Prostate gland (tissue), 2 donors: ENCODE measurements around the gene FMO4. TPM values are rescaled to one million over a fixed set of nuclear protein-coding genes. Genes with fewer than 3 reads are reported as not detected.

Experiments used
- DNase-seq: peaks from one replicate; pipeline ENCODE4 v3.0.0-alpha.2; 2019; ENCODE audit warnings: low spot score
- H3K27ac ChIP-seq, 2 donors: fragments of 200-600 bp; sonication (generic); 2 replicates each; pipeline ENCODE4 v1.5.1; 2017 to 2019
- H3K27me3 ChIP-seq: fragments of 200-600 bp; sonication (generic); replicated peaks from 2 replicates; pipeline ENCODE4 v1.5.1; 2019; ENCODE audit not compliant: insufficient read depth
- H3K36me3 ChIP-seq, 2 donors: fragments of 200-600 bp; sonication (generic); 1 replicate in 1 of 2; 2 replicates in 1 of 2; pipeline versions ENCODE4 v1.5.1 to v1.8.1; 2017 to 2019
- H3K4me1 ChIP-seq: fragments of 200-600 bp; sonication (generic); replicated peaks from 2 replicates; pipeline ENCODE4 v1.5.1; 2019
- H3K4me3 ChIP-seq, 2 donors: fragments of 200-600 bp; sonication (generic); 2 replicates each; pipeline ENCODE4 v1.5.1; 2017 to 2019
- H3K9me3 ChIP-seq: fragments of 200-600 bp; sonication (generic); 2 replicates; pipeline ENCODE4 v1.5.1; 2017
- POLR2A ChIP-seq: fragments of 450-650 bp; IDR thresholded peaks from one replicate; pipeline ENCODE4 v1.6.1; 2016; ENCODE audit warnings: antibody characterized with exemption, mild to moderate bottlenecking
- POLR2AphosphoS5 ChIP-seq: sonication (generic); formaldehyde crosslinking; IDR thresholded peaks from one replicate; pipeline ENCODE4 v1.6.1; 2017; ENCODE audit warnings: antibody characterized with exemption
- WGBS: methylation state at CpG from one replicate; pipeline ENCODE4 v1.1.5; 2018; 5-methylcytosine and 5-hydroxymethylcytosine counted together
- intact Hi-C: fragments of 100-400 bp; cut with DNase I; formaldehyde crosslinking; loops from one replicate; pipeline ENCODE4 v1.14.2; 2022
- total RNA-seq, 2 donors: library from RNA; depleted of rRNA; stranded (reverse); fragments of >200 nt; gene quantifications; one replicate each; pipeline ENCODE4 v1.1.0, GENCODE V29; 2016
- TF ChIP-seq, protein P1 (sequence below), 4 experiments: fragments of 200-600 bp in 2 of 4; fragments of 450-650 bp in 2 of 4; sonication (generic) in 2 of 4; IDR thresholded peaks; 1 replicate in 3 of 4; 2 replicates in 1 of 4; pipeline ENCODE4 v1.5.1; 2016 to 2019; ENCODE audit warnings: antibody characterized with exemption in 4 of 4, mild to moderate bottlenecking in 2 of 4, moderate library complexity in 2 of 4

FMO4 gene, protein sequence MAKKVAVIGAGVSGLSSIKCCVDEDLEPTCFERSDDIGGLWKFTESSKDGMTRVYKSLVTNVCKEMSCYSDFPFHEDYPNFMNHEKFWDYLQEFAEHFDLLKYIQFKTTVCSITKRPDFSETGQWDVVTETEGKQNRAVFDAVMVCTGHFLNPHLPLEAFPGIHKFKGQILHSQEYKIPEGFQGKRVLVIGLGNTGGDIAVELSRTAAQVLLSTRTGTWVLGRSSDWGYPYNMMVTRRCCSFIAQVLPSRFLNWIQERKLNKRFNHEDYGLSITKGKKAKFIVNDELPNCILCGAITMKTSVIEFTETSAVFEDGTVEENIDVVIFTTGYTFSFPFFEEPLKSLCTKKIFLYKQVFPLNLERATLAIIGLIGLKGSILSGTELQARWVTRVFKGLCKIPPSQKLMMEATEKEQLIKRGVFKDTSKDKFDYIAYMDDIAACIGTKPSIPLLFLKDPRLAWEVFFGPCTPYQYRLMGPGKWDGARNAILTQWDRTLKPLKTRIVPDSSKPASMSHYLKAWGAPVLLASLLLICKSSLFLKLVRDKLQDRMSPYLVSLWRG
- total RNA-seq, result 1 to 10 TPM; 6.7 to 7.1 TPM

DNA sequence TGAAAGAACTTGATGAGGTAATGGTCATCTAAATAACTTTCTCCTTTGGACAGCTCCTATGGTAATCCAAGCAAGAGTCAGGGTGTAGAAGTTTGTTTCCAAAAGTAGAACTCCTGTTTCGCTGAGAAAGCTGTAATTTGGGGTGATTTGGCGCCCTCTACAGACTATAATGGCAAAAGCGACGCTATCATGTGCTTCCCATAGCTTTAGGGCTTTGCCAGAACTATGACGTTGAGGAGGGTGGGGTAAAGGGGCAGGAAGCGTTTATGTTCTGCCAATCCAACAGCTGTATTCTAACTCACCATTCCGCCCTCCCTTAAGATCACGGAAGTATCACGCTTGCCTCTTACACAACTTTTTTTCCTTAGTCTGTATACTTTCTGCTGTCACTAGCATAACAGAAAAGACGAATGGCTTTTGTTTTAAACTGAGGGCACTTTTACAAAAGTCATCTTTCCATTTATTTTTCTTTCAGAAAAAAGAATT is at the start of gene FMO4:
FMO4 (plus strand) TSS at position 349 of the 486 bp plus-strand sequence. CDS start 5,643 bp downstream, outside the sequence.
- WGBS, result under 1% methylated on average over 10 of the region's 10 CpGs
- no peaks in the 10 kb centered on the region for H3K9me3 ChIP-seq
- H3K36me3 ChIP-seq, result no peaks in the 10 kb centered on the region
- TF ChIP-seq, protein P1, sequence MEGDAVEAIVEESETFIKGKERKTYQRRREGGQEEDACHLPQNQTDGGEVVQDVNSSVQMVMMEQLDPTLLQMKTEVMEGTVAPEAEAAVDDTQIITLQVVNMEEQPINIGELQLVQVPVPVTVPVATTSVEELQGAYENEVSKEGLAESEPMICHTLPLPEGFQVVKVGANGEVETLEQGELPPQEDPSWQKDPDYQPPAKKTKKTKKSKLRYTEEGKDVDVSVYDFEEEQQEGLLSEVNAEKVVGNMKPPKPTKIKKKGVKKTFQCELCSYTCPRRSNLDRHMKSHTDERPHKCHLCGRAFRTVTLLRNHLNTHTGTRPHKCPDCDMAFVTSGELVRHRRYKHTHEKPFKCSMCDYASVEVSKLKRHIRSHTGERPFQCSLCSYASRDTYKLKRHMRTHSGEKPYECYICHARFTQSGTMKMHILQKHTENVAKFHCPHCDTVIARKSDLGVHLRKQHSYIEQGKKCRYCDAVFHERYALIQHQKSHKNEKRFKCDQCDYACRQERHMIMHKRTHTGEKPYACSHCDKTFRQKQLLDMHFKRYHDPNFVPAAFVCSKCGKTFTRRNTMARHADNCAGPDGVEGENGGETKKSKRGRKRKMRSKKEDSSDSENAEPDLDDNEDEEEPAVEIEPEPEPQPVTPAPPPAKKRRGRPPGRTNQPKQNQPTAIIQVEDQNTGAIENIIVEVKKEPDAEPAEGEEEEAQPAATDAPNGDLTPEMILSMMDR (IDR thresholded peaks at IDR 0.05), result peak; percentile 67 to 94 (median 91)
- TF ChIP-seq POLR2AphosphoS5, result peak; percentile 98
- no peak for TF ChIP-seq POLR2A
- no peaks in the 10 kb centered on the region for H3K27me3 ChIP-seq
- no peaks in the 10 kb centered on the region for H3K4me1 ChIP-seq
- intact Hi-C loops, result loop anchor here (2.0 to 5.0 kb wide), 3 partner anchors 67 to 347 kb away; partner anchors contain the start of gene FMO1
- H3K4me3 ChIP-seq, result peak within 1 kb of the TSS in 1 of 2 donors; percentile 8
- peak within 1 kb of the TSS; percentile 42 to 53 for H3K27ac ChIP-seq
- DNase-seq, result peak; percentile 95

DNA sequence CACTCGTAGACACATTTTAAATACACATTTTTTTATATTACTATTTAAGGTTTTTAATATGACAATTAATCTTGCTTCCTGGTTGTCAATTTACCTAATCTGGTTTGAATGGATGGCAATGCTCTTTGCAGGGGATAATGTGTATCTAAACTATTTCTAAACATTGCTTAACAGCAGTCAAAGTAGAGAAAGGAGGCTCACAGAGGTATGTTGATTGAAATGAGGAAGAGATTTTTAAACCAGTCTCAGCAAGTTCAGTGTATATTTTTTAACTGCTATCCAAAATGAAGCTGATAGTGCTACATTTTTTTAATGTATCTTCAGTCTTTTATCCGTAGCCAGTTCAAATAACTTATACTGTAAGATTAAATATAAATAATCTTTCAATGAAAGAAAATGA is 48.3 kb upstream of the FMO4 start:
- H3K27ac ChIP-seq, result no peak overlapping the region
- no peaks in the 10 kb centered on the region for H3K9me3 ChIP-seq
- WGBS, result 36% methylated on average over 2 of the region's 2 CpGs
- intact Hi-C loops, result no loop called here
- H3K4me1 ChIP-seq, result peaks cover 4% of the 10 kb centered on the region
- H3K36me3 ChIP-seq, result no peaks in the 10 kb centered on the region
- no peak for TF ChIP-seq POLR2A
- TF ChIP-seq POLR2AphosphoS5, result no peak
- TF ChIP-seq, protein P1 (IDR thresholded peaks at IDR 0.05), result no peak
- H3K4me3 ChIP-seq, result no peak overlapping the region
- DNase-seq, result no peak
- H3K27me3 ChIP-seq, result no peaks in the 10 kb centered on the region

DNA sequence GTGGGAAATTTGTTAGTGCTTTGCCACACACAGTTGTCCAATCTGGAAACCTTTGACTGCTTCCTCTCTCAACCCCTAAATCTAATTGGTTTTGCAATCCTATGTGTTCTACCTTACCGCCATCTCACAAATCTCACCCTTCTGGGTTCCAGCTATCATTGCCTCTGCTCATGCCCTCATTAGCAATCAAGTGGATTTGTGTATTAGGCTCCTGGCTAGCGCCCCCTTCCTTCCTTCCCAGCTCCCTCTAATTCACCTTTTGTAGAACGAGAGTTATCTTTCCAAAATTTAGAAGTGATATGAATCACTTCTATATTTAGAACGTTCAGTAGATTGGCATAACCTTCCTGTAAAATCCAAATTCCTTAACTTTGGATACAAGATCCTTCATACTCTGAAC is 47.1 kb upstream of the FMO4 start:
- intact Hi-C loops, result no loop called here
- Histone ChIP-seq H3K4me1 (peaks cover 4% of the 10 kb centered on the region), H3K4me3 (no peak overlapping the region), H3K27ac (no peak overlapping the region), H3K9me3 (no peaks in the 10 kb centered on the region), H3K36me3 (no peaks in the 10 kb centered on the region), H3K27me3 (no peaks in the 10 kb centered on the region)
- TF ChIP-seq POLR2AphosphoS5, result no peak
- TF ChIP-seq, protein P1 (IDR thresholded peaks at IDR 0.05), result no peak
- 51% methylated on average over 4 of the region's 4 CpGs for WGBS
- DNase-seq, result no peak

DNA sequence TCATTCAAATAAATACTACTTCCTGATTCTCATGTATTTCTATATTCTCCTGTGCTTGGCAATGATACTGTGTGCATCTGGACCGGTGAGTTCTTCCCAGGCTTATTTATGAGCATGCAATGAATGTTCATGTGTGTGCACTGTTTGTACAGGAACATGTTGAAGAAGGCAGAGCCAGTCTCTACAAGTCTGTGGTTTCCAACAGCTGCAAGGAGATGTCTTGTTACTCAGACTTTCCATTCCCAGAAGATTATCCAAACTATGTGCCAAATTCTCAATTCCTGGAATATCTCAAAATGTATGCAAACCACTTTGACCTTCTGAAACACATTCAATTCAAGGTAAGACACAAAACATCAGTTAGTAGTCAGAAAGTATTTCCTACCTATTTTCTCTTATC is 46.6 kb upstream of the FMO4 start:
- no peaks in the 10 kb centered on the region for H3K27me3 ChIP-seq
- H3K4me1 ChIP-seq, result peaks cover 4% of the 10 kb centered on the region
- H3K27ac ChIP-seq, result no peak overlapping the region
- WGBS, result 21% methylated on average over 1 of the region's 1 CpG
- no peaks in the 10 kb centered on the region for H3K36me3 ChIP-seq
- peak; percentile 56 for DNase-seq
- intact Hi-C loops, result no loop called here
- H3K4me3 ChIP-seq, result no peak overlapping the region
- no peaks in the 10 kb centered on the region for H3K9me3 ChIP-seq
- peak; percentile 70 for TF ChIP-seq POLR2AphosphoS5
- TF ChIP-seq, protein P1 (IDR thresholded peaks at IDR 0.05), result no peak
- no peak for TF ChIP-seq POLR2A
